Measurements from ENCODE around the gene VSTM2B. TPM values are rescaled to one million over a fixed set of nuclear protein-coding genes. Genes with fewer than 3 reads are reported as not detected.

Gene VSTM2B
- polyA plus RNA-seq, 1 donor (not counting 4 experiments of a cell fraction or from before 2014, with no cell fraction given), result not detected

- DNase-seq (ENCODE audit: low read depth, low spot score), result no peak
- Histone ChIP-seq H2AFZ (ENCODE audit: control insufficient read depth, low read length) (no peak overlapping the region), H3K4me1 (ENCODE audit: control insufficient read depth, extremely low read depth, insufficient read depth, low read length) (no peaks in the 10 kb centered on the region), H3K4me3 (ENCODE audit: control insufficient read depth in 2 of 3, extremely low read depth in 1 of 3, insufficient read depth in 2 of 3, low read depth in 1 of 3, low read length in 3 of 3) (no peak overlapping the region), H3K27ac (ENCODE audit: control insufficient read depth, insufficient read depth, low read length) (no peak overlapping the region), H3K9me1 (ENCODE audit: control insufficient read depth, extremely low read depth, insufficient read depth, low read length) (no peaks in the 10 kb centered on the region), H3K4me2 (ENCODE audit: control insufficient read depth, extremely low read depth, insufficient read depth, low read depth, low read length) (no peak overlapping the region), H3K79me2 (ENCODE audit: control insufficient read depth, insufficient read depth, low read length) (no peaks in the 10 kb centered on the region), H4K20me1 (ENCODE audit: control insufficient read depth, extremely low read depth, insufficient read depth, low read length) (no peaks in the 10 kb centered on the region), H3K36me3 (ENCODE audit: control insufficient read depth in 2 of 2, extremely low read depth in 1 of 2, insufficient read depth in 2 of 2, low read length in 2 of 2) (no peaks in the 10 kb centered on the region), H3K9me3 (ENCODE audit: control insufficient read depth, low read depth, low read length) (no peaks in the 10 kb centered on the region), H3K27me3 (ENCODE audit: control insufficient read depth, extremely low read depth, insufficient read depth, low read length) (no peaks in the 10 kb centered on the region), H3K9ac (ENCODE audit: control insufficient read depth, extremely low read depth, insufficient read depth, low read length) (no peak overlapping the region)
- TF ChIP-seq EZH2 (IDR thresholded peaks at IDR 0.05; ENCODE audit: low read length), result no peak
- TF ChIP-seq, protein P1, sequence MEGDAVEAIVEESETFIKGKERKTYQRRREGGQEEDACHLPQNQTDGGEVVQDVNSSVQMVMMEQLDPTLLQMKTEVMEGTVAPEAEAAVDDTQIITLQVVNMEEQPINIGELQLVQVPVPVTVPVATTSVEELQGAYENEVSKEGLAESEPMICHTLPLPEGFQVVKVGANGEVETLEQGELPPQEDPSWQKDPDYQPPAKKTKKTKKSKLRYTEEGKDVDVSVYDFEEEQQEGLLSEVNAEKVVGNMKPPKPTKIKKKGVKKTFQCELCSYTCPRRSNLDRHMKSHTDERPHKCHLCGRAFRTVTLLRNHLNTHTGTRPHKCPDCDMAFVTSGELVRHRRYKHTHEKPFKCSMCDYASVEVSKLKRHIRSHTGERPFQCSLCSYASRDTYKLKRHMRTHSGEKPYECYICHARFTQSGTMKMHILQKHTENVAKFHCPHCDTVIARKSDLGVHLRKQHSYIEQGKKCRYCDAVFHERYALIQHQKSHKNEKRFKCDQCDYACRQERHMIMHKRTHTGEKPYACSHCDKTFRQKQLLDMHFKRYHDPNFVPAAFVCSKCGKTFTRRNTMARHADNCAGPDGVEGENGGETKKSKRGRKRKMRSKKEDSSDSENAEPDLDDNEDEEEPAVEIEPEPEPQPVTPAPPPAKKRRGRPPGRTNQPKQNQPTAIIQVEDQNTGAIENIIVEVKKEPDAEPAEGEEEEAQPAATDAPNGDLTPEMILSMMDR (optimal IDR thresholded peaks at IDR 0.05 in 1 of 3, IDR thresholded peaks at IDR 0.05 in 1 of 3, conservative IDR thresholded peaks at IDR 0.05 in 1 of 3; ENCODE audit: extremely low read depth in 1 of 3, insufficient read depth in 2 of 3, low read length in 3 of 3), result no peak
- dilution Hi-C loops (cut with MboI; ENCODE audit: extremely low pct_ligation_motif_present, low sequenced_read_pairs), result no loop called here
- no peak for FAIRE-seq
Measured at GRCh38 chr19:29559743-29560142, 33.9 kb downstream of the VSTM2B start.

DNA sequence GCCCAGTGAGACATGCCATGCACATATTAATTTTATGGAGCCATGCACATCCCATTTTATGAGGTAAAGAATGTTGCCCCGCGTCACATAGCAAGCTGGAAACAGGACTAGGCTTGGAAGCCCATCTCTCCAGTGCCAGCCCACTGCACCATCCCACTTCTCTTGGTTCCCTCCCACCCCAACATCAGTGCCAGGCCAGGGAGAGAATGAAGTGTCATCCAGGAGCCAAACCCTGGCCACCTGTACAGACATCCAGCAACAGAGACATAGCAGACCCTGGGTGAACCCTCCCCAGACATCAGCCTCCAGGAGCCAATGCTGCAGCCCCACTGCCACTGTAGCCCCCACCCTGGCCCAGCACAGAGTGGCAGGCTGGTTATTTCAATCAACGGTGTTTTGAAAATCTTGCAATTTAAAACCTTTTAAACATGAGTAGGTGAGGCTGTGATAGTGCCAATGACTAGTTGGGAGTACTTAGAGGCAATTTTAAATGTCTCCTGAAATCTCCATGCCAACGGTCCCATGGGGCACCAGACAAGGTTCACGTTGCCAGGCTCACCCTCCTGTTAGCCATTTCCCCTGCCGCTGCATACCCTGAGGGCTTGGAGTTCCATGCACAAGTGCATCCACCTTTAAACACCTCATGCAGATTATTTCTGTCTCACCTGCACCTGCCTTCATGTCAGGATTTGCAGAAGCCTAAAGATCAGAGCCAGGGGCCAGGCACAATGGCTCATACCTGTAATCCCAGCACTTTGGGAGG, 34.7 kb downstream of the VSTM2B start:
- H3K27me3 ChIP-seq (ENCODE audit: control insufficient read depth, extremely low read depth, insufficient read depth, low read length), result no peaks in the 10 kb centered on the region
- no peaks in the 10 kb centered on the region for H3K79me2 ChIP-seq (ENCODE audit: control insufficient read depth, insufficient read depth, low read length)
- H4K20me1 ChIP-seq (ENCODE audit: control insufficient read depth, extremely low read depth, insufficient read depth, low read length), result no peaks in the 10 kb centered on the region
- no peaks in the 10 kb centered on the region for H3K4me1 ChIP-seq (ENCODE audit: control insufficient read depth, extremely low read depth, insufficient read depth, low read length)
- H3K27ac ChIP-seq (ENCODE audit: control insufficient read depth, insufficient read depth, low read length), result no peak overlapping the region
- H3K4me2 ChIP-seq (ENCODE audit: control insufficient read depth, extremely low read depth, insufficient read depth, low read depth, low read length), result no peak overlapping the region
- dilution Hi-C loops (cut with MboI; ENCODE audit: extremely low pct_ligation_motif_present, low sequenced_read_pairs), result no loop called here
- H3K9me1 ChIP-seq (ENCODE audit: control insufficient read depth, extremely low read depth, insufficient read depth, low read length), result no peaks in the 10 kb centered on the region
- no peaks in the 10 kb centered on the region for H3K9me3 ChIP-seq (ENCODE audit: control insufficient read depth, low read depth, low read length)
- DNase-seq (ENCODE audit: low read depth, low spot score) (no peak), FAIRE-seq (no peak)
- H3K9ac ChIP-seq (ENCODE audit: control insufficient read depth, extremely low read depth, insufficient read depth, low read length), result no peak overlapping the region
- no peak for TF ChIP-seq EZH2 (IDR thresholded peaks at IDR 0.05; ENCODE audit: low read length)
- TF ChIP-seq, protein P1 (optimal IDR thresholded peaks at IDR 0.05 in 1 of 3, IDR thresholded peaks at IDR 0.05 in 1 of 3, conservative IDR thresholded peaks at IDR 0.05 in 1 of 3; ENCODE audit: extremely low read depth in 1 of 3, insufficient read depth in 2 of 3, low read length in 3 of 3), result no peak
- H3K36me3 ChIP-seq (ENCODE audit: control insufficient read depth in 2 of 2, extremely low read depth in 1 of 2, insufficient read depth in 2 of 2, low read length in 2 of 2), result no peaks in the 10 kb centered on the region
- no peak overlapping the region for H2AFZ ChIP-seq (ENCODE audit: control insufficient read depth, low read length)
- H3K4me3 ChIP-seq (ENCODE audit: control insufficient read depth in 2 of 3, extremely low read depth in 1 of 3, insufficient read depth in 2 of 3, low read depth in 1 of 3, low read length in 3 of 3), result no peak overlapping the region
